Right lobe of liver (tissue), 6 donors: Measurements from ENCODE around the gene APLF. TPM values are rescaled to one million over a fixed set of nuclear protein-coding genes. Genes with fewer than 3 reads are reported as not detected.

Experiments used
- ATAC-seq, 4 donors: fragments of 200-7000 bp; cut with Tn5 transposase; one replicate each; pipeline ENCODE4 v1.9.1; 2020; ENCODE audit warnings: mild to moderate bottlenecking in 4 of 4, moderate library complexity in 4 of 4
- DNase-seq, 3 donors: peaks; one replicate each; pipeline ENCODE4 v3.0.0-alpha.2; 2020
- H3K27ac ChIP-seq, 3 donors: fragments of 200-600 bp; one replicate each; pipeline ENCODE4 v1.8.0; 2022
- H3K27me3 ChIP-seq, 2 donors: fragments of 200-600 bp; one replicate each; pipeline ENCODE4 v1.8.0; 2022
- H3K36me3 ChIP-seq, 4 donors: fragments of 200-600 bp; sonication (generic) in 1 of 4; one replicate each; pipeline versions ENCODE4 v1.5.1 to v1.8.0; 2017 to 2022; ENCODE audit warnings: control low read depth in 1 of 4
- H3K4me1 ChIP-seq, 4 donors: fragments of 200-600 bp; sonication (generic) in 1 of 4; one replicate each; pipeline versions ENCODE4 v1.5.1 to v1.8.0; 2017 to 2022; ENCODE audit warnings: control low read depth in 1 of 4
- H3K4me3 ChIP-seq, 3 donors: fragments of 200-600 bp; one replicate each; pipeline ENCODE4 v1.8.0; 2022
- H3K9me3 ChIP-seq, 4 donors: fragments of 200-600 bp; sonication (generic) in 1 of 4; one replicate each; pipeline versions ENCODE4 v1.5.1 to v1.8.0; 2017 to 2022; ENCODE audit warnings: control low read depth in 1 of 4
- CTCF ChIP-seq, 4 donors: fragments of 200-600 bp in 3 of 4; fragments of 450-650 bp in 1 of 4; IDR thresholded peaks; one replicate each; pipeline versions ENCODE4 v1.5.1 to v1.8.0; 2016 to 2022; ENCODE audit warnings: antibody characterized with exemption in 4 of 4, mild to moderate bottlenecking in 2 of 4
- POLR2A ChIP-seq: fragments of 450-650 bp; IDR thresholded peaks from one replicate; pipeline ENCODE4 v1.6.1; 2017; ENCODE audit warnings: antibody characterized with exemption, mild to moderate bottlenecking
- WGBS: methylation state at CpG from one replicate; pipeline ENCODE4 v1.1.6; 2018; ENCODE audit warnings: low coverage, low lambda C conversion rate; ENCODE audit not compliant: insufficient coverage; ENCODE audit errors: missing lambda C conversion rate; 5-methylcytosine and 5-hydroxymethylcytosine counted together
- intact Hi-C, 2 donors: fragments of 100-400 bp; cut with DNase I; formaldehyde crosslinking; loops; one replicate each; pipeline versions ENCODE4 v1.11.2 to v1.14.1; 2022
- total RNA-seq, 6 experiments: library from RNA; depleted of rRNA in 2 of 6; stranded (reverse); fragments of >200 nt in 2 of 6; fragmentation: NEBNext Ultra II Directional in 3 of 6; extraction: Animal tissue kit (Norgen Biotek cat#: 25700) in 3 of 6; gene quantifications; one replicate each; pipeline versions ENCODE4 v1.1.0 to v1.2.4, GENCODE V29; 2016 to 2023
- donor health status: DM: no; HTN: yes; CAD: no.
- donor health status: DM: no; HTN: no; CAD: no.
- donor health status: DM: no; HTN: no; CAD: no.
- donor health status: DM: no; HTN: yes; CAD: no.
- donor health status: DM: no; HTN: yes; CAD: no.

Gene APLF
- total RNA-seq, 6 experiments from 2014 or later = 1.3 to 2.3 (median 1.9) TPM

- no peak for ATAC-seq
- Histone ChIP-seq H3K9me3 (no peaks in the 10 kb centered on the region), H3K36me3 (no peaks in the 10 kb centered on the region), H3K4me1 (no peaks in the 10 kb centered on the region), H3K27me3 (no peaks in the 10 kb centered on the region), H3K27ac (no peak overlapping the region), H3K4me3 (no peak overlapping the region)
- TF ChIP-seq POLR2A = no peak
- no peak for TF ChIP-seq CTCF (IDR thresholded peaks at IDR 0.05)
- intact Hi-C loops = loop anchor here in 1 of 2 donors (10.0 kb wide), 1 partner anchor 92 kb away; no protein-coding TSS in a partner anchor
- no peak for DNase-seq
- 86% methylated on average over 9 of the region's 16 CpGs for WGBS
Measured at GRCh38 chr2:68447118-68447517, 20.3 kb upstream of the APLF start.

- intact Hi-C loops = loop anchor here in 1 of 2 donors (10.0 kb wide), 1 partner anchor 94 kb away; no protein-coding TSS in a partner anchor
- H3K9me3 ChIP-seq = no peaks in the 10 kb centered on the region
- no peak for TF ChIP-seq POLR2A
- TF ChIP-seq CTCF (IDR thresholded peaks at IDR 0.05) = no peak
- ATAC-seq = peak in 3 of 4 donors; percentile 42 to 55 (median 45)
- no peaks in the 10 kb centered on the region for H3K36me3 ChIP-seq
- no peak for DNase-seq
- H3K4me3 ChIP-seq = no peak overlapping the region
- no peaks in the 10 kb centered on the region for H3K4me1 ChIP-seq
- 93% methylated on average over 7 of the region's 24 CpGs for WGBS
- H3K27ac ChIP-seq = no peak overlapping the region
- H3K27me3 ChIP-seq = no peaks in the 10 kb centered on the region
Measured at GRCh38 chr2:68448671-68449653, 18.4 kb upstream of the APLF start.

GRCh38 chr2:68452158-68452900 is 15.1 kb upstream of the APLF start:
- 66% methylated on average over 5 of the region's 5 CpGs for WGBS
- Histone ChIP-seq H3K27me3 (no peaks in the 10 kb centered on the region), H3K4me3 (no peak overlapping the region), H3K9me3 (no peaks in the 10 kb centered on the region), H3K4me1 (no peaks in the 10 kb centered on the region), H3K36me3 (no peaks in the 10 kb centered on the region), H3K27ac (no peak overlapping the region)
- intact Hi-C loops = loop anchor here in 1 of 2 donors (10.0 kb wide), 1 partner anchor 382 kb away; no protein-coding TSS in a partner anchor
- DNase-seq (no peak), ATAC-seq (no peak)
- no peak for TF ChIP-seq CTCF (IDR thresholded peaks at IDR 0.05)
- no peak for TF ChIP-seq POLR2A

GRCh38 chr2:68453761-68454360 is 13.5 kb upstream of the APLF start:
- intact Hi-C loops = loop anchor here in 1 of 2 donors (10.0 kb wide), 1 partner anchor 381 kb away; no protein-coding TSS in a partner anchor
- ATAC-seq = no peak
- Histone ChIP-seq H3K36me3 (no peaks in the 10 kb centered on the region), H3K27ac (no peak overlapping the region), H3K4me1 (no peaks in the 10 kb centered on the region), H3K27me3 (no peaks in the 10 kb centered on the region), H3K9me3 (no peaks in the 10 kb centered on the region), H3K4me3 (no peak overlapping the region)
- TF ChIP-seq POLR2A = no peak
- no peak for TF ChIP-seq CTCF (IDR thresholded peaks at IDR 0.05)
- no peak for DNase-seq
- WGBS = 43% methylated on average over 2 of the region's 2 CpGs
